GM13976 (cell line): ENCODE measurements around the gene IFI35.

Experiments used
- DNase-seq: peaks from one replicate; pipeline ENCODE4 v3.0.0; 2012; ENCODE audit warnings: low spot score
- in situ Hi-C: fragments of 300-500 bp; cut with MboI; formaldehyde crosslinking; loops from one replicate; pipeline ENCODE4 v1.12.0; 2022; ENCODE audit warnings: low sequenced_read_pairs, mixed read lengths, inconsistent platforms; ENCODE audit not compliant: unreplicated experiment
- TF ChIP-seq, protein P1 (sequence below): IDR thresholded peaks from 2 replicates; pipeline ENCODE4 v1.5.1; 2012; ENCODE audit warnings: borderline replicate concordance, mild to moderate bottlenecking; ENCODE audit not compliant: insufficient read depth; ENCODE audit errors: extremely low read depth, missing control alignments, control extremely low read depth

The IFI35 gene

DNA sequence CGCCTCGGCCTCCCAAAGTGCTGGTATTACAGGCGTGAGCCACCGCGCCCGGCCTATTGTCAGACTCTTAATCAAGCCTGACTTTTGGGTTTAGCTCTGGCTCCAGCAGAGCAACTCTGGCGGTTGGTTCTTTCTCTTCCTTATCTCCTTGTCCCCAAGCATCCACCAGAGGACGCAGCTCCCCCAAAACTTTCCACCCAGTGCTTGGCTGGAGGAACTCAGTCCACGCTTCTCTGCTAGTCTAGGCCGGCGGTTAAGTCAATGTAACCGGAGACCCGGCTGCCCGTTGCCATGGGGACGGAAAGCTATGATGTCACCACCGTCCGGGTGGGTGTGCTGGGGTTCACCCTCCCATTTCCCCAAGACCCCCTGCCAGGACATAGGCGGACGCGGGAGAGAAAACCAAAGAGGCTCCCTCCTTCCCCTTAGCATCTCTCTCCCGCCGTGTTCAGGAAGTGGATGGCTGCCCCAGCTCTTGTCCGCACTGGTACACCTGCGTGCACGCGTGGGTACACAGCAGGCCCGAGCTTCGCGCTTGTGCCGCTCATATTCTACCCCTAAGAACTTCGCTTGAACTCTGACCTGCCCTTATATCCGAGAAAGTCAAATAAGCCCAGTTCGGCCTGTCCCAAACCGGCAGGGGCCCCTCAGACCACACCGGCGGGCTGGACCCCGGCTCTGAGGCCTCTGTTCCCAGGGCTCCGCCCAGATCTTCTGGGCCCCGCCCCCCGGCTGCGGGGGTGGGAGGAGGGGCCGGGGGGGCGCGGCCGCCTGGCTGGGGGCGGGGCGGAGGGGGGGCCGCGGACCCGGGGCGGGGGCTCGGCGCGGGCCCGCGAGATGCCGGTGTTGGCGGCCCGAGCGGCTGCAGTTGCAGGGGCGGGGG lies 18.1 kb downstream of the IFI35 start, which contains the start of gene RND2:
Gene RND2, plus strand, starts transcription at position 825 of the 883 bp plus-strand sequence. CDS start 117 bp downstream, outside the sequence.
- peak; percentile 93 for DNase-seq
- TF ChIP-seq, protein P1, sequence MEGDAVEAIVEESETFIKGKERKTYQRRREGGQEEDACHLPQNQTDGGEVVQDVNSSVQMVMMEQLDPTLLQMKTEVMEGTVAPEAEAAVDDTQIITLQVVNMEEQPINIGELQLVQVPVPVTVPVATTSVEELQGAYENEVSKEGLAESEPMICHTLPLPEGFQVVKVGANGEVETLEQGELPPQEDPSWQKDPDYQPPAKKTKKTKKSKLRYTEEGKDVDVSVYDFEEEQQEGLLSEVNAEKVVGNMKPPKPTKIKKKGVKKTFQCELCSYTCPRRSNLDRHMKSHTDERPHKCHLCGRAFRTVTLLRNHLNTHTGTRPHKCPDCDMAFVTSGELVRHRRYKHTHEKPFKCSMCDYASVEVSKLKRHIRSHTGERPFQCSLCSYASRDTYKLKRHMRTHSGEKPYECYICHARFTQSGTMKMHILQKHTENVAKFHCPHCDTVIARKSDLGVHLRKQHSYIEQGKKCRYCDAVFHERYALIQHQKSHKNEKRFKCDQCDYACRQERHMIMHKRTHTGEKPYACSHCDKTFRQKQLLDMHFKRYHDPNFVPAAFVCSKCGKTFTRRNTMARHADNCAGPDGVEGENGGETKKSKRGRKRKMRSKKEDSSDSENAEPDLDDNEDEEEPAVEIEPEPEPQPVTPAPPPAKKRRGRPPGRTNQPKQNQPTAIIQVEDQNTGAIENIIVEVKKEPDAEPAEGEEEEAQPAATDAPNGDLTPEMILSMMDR: peak; percentile 64

GRCh38 chr17:43025290-43025657 lies 18.7 kb downstream of the IFI35 start:
- in situ Hi-C loops: loop anchor here (25.0 kb wide), 1 partner anchor 287 kb away; no protein-coding TSS in a partner anchor
- TF ChIP-seq, protein P1: no peak
- DNase-seq: peak; percentile 34

More for the DNA sequence above, 18.1 kb downstream of the IFI35 start, which contains the start of gene RND2:
- in situ Hi-C loops: loop anchor here (25.0 kb wide), 1 partner anchor 288 kb away; no protein-coding TSS in a partner anchor

DNA sequence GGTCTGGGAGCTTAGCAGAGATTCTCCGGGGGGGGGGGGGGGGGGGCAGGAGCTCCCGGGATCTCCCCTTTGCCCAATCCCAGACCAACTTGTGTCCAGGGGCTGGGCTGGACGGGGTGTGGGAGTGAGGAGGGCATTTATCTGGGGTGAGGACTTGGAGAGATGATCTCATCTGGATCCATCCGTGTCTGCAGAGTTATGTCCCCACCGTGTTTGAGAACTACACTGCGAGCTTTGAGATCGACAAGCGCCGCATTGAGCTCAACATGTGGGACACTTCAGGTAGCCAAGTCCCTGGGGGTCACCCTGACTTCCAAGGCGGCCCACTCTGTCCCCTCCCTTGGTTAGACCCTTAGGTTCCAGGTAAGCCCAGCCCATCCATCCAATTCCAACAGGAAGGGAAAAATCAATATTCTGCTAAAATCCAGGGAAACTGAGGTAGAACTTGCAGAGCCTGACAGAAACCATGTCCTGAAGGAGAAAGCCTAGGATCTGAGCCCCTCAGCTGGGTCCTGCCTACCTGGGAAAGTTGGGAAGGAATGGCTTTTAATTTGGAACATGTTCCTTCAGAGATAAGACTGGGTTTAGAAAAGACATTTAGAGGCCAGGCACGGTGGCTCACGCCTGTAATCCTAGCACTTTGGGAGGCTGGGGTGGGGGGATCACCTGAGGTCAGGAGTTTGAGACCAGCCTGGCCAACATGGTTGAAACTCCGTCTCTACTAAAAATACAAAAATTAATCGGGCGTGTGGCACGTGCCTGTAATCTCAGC lies 19.4 kb downstream of the IFI35 start:
- TF ChIP-seq, protein P1: no peak
- no peak for DNase-seq
- in situ Hi-C loops: loop anchor here (25.0 kb wide), 1 partner anchor 286 kb away; no protein-coding TSS in a partner anchor

- in situ Hi-C loops: loop anchor here (25.0 kb wide), 1 partner anchor 286 kb away; no protein-coding TSS in a partner anchor
- TF ChIP-seq, protein P1: no peak
- no peak for DNase-seq
Observed at GRCh38 chr17:43026595-43026994, 20.0 kb downstream of the IFI35 start.

DNA sequence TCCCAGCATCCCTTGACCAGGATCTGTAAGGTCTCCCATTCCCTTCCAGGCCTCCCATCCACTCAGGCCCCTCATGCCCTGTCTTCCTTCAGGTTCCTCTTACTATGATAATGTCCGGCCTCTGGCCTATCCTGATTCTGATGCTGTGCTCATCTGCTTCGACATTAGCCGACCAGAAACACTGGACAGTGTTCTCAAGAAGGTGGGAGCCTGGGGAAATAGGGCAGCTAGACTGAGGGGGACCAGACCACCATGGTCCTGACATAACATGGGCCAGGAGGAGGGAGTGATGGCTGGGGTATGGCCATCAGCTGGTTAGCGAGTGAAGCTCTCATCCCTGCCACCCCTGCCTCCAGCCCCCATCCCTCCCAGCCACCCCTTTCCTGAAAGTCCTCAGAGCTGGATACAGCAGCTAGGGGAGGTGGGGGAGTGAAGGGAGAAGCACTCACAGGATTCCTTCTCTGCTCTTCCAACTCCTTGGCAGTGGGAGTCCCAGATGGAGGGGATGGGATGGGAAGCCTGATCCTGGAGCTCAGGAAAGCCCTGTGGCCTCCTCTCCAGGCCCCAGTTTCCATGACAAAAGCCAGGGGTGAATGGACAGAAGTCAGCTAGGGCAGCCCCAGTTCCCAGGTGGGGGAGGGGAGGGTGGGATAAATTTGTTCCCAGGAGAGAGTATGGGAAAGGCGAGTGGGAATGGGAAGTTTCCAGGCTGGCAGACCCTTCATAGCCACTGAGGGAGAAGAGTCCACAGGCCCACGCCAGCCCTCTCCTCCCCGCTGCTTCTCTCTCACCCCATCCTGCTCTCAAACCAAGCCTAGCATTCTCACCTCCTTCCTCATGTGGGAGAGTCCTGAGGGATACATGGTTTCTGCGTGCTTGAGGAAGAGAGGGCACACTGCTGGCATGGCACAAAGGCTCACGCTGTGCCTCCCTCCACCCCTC lies 20.8 kb downstream of the IFI35 start:
- in situ Hi-C loops: loop anchor here (25.0 kb wide), 1 partner anchor 285 kb away; no protein-coding TSS in a partner anchor
- TF ChIP-seq, protein P1: no peak
- no peak for DNase-seq
